ENCODE data around the gene PRDM16. TPM values are rescaled to one million over a fixed set of nuclear protein-coding genes. Genes with fewer than 3 reads are reported as not detected.
A peak's percentile ranks its signal among the peaks of the same experiment; 100 is the strongest.

Gene PRDM16
- total RNA-seq, 1 donor from 2014 or later = 17.7 TPM

- no peak for DNase-seq
- peak; percentile 9 for ATAC-seq
- intact Hi-C loops (cut with micrococcal nuclease) = no loop called here
Observed at GRCh38 chr1:3338725-3339070, 269.7 kb downstream of the PRDM16 start.

- DNase-seq = no peak
- no peak for ATAC-seq
Observed at GRCh38 chr1:3339856-3340255, 270.9 kb downstream of the PRDM16 start.

GRCh38 chr1:3340548-3341235 is 271.7 kb downstream of the PRDM16 start:
- no peak for DNase-seq

More at GRCh38 chr1:3339856-3340255, 270.9 kb downstream of the PRDM16 start:
- intact Hi-C loops (cut with micrococcal nuclease) = no loop called here

GRCh38 chr1:3341236-3341994 is 272.4 kb downstream of the PRDM16 start:
- DNase-seq (no peak), ATAC-seq (no peak)

More at GRCh38 chr1:3340548-3341235, 271.7 kb downstream of the PRDM16 start:
- ATAC-seq = no peak
- intact Hi-C loops (cut with micrococcal nuclease) = no loop called here

GRCh38 chr1:3342960-3343359 is 274.0 kb downstream of the PRDM16 start:
- ATAC-seq = no peak
- intact Hi-C loops (cut with micrococcal nuclease) = no loop called here

More at GRCh38 chr1:3341236-3341994, 272.4 kb downstream of the PRDM16 start:
- intact Hi-C loops (cut with micrococcal nuclease) = no loop called here

GRCh38 chr1:3344395-3344794 is 275.4 kb downstream of the PRDM16 start:
- no peak for ATAC-seq
- DNase-seq = no peak
- intact Hi-C loops (cut with micrococcal nuclease) = no loop called here

More at GRCh38 chr1:3342960-3343359, 274.0 kb downstream of the PRDM16 start:
- no peak for DNase-seq

- intact Hi-C loops (cut with micrococcal nuclease) = no loop called here
Observed at GRCh38 chr1:3345792-3346191, 276.8 kb downstream of the PRDM16 start.

GRCh38 chr1:3346478-3346877 is 277.5 kb downstream of the PRDM16 start:
- intact Hi-C loops (cut with micrococcal nuclease) = no loop called here
- ATAC-seq (no peak), DNase-seq (no peak)

More at GRCh38 chr1:3345792-3346191, 276.8 kb downstream of the PRDM16 start:
- ATAC-seq (no peak), DNase-seq (no peak)

GRCh38 chr1:3347257-3348020 is 278.4 kb downstream of the PRDM16 start:
- DNase-seq (peak; percentile 69), ATAC-seq (peak; percentile 3)
- intact Hi-C loops (cut with micrococcal nuclease) = no loop called here

- peak; percentile 65 for ATAC-seq
- peak; percentile 80 for DNase-seq
- intact Hi-C loops (cut with micrococcal nuclease) = no loop called here
Observed at GRCh38 chr1:3348196-3348865, 279.3 kb downstream of the PRDM16 start.

GRCh38 chr1:3349161-3349967 is 280.4 kb downstream of the PRDM16 start:
- ATAC-seq (peak; percentile 74), DNase-seq (peak; percentile 92)
- intact Hi-C loops (cut with micrococcal nuclease) = no loop called here

- ATAC-seq (no peak), DNase-seq (no peak)
- intact Hi-C loops (cut with micrococcal nuclease) = no loop called here
Observed at GRCh38 chr1:3349968-3350299, 280.9 kb downstream of the PRDM16 start.

- intact Hi-C loops (cut with micrococcal nuclease) = no loop called here
- peak; percentile 61 for ATAC-seq
- DNase-seq = peak; percentile 87
Observed at GRCh38 chr1:3350506-3351261, 281.7 kb downstream of the PRDM16 start.

- ATAC-seq (no peak), DNase-seq (no peak)
- intact Hi-C loops (cut with micrococcal nuclease) = no loop called here
Observed at GRCh38 chr1:3351449-3352298, 282.7 kb downstream of the PRDM16 start.

- peak; percentile 57 for DNase-seq
- ATAC-seq = peak; percentile 6
- intact Hi-C loops (cut with micrococcal nuclease) = no loop called here
Observed at GRCh38 chr1:3352299-3352951, 283.4 kb downstream of the PRDM16 start.

GRCh38 chr1:3352952-3353331 is 283.9 kb downstream of the PRDM16 start:
- DNase-seq (peak; percentile 85), ATAC-seq (no peak)
- intact Hi-C loops (cut with micrococcal nuclease) = no loop called here

- no peak for DNase-seq
- ATAC-seq = no peak
- intact Hi-C loops (cut with micrococcal nuclease) = no loop called here
Observed at GRCh38 chr1:3353876-3354275, 284.9 kb downstream of the PRDM16 start.

All from left ventricle myocardium superior (tissue), 1 donor.